ENCODE measurements around the gene GALNT3. TPM values are rescaled to one million over a fixed set of nuclear protein-coding genes. Genes with fewer than 3 reads are reported as not detected.
A peak's percentile ranks its signal among the peaks of the same experiment; 100 is the strongest.

GALNT3 gene
- total and polyA plus RNA-seq, 2 of the 8 experiments (the other 6 are each of a cell fraction or from before 2014, with no cell fraction given), result 3.4 to 23.6 TPM

- peak; percentile 69 for TF ChIP-seq CHD7 (IDR thresholded peaks at IDR 0.05; ENCODE audit: insufficient replicate concordance, low read length)
- TF ChIP-seq BRCA1 (IDR thresholded peaks at IDR 0.05; ENCODE audit: low read depth, low read length), result no peak
- TF ChIP-seq CTCF (IDR thresholded peaks at IDR 0.05; ENCODE audit: control extremely low read depth in 1 of 3, insufficient read depth in 1 of 3, low read depth in 1 of 3, low read length in 3 of 3), result peak; percentile 26 to 67 (median 45)
- no peak for TF ChIP-seq ASH2L (IDR thresholded peaks at IDR 0.05; ENCODE audit: low read length)
- peak; percentile 65 to 73 for TF ChIP-seq RAD21 (IDR thresholded peaks at IDR 0.05 in 1 of 2, conservative IDR thresholded peaks at IDR 0.05 in 1 of 2; ENCODE audit: low read depth in 2 of 2, low read length in 2 of 2)
- TF ChIP-seq KDM4A (IDR thresholded peaks at IDR 0.05; ENCODE audit: low read depth, low read length, severe bottlenecking), result no peak
- no peak for TF ChIP-seq EGR1 (IDR thresholded peaks at IDR 0.05; ENCODE audit: borderline replicate concordance, low read depth, low read length)
Measured at GRCh38 chr2:165698444-165698884, 95.6 kb downstream of the GALNT3 start (continued).
